ENCODE measurements around the gene EDEM3.
"Not testable (repeated sequence)": the region's sequence is repeated elsewhere in the genome, so short reads cannot be mapped to it uniquely, and the experiment has no call there.

Gene EDEM3

GRCh38 chr1:184693011-184693410 lies 61.6 kb downstream of the EDEM3 start:
- no peak overlapping the region for H3K4me3 ChIP-seq (ENCODE audit: low read length)
- DNase-seq (ENCODE audit: low read depth): no peak
- TF ChIP-seq, protein P1, sequence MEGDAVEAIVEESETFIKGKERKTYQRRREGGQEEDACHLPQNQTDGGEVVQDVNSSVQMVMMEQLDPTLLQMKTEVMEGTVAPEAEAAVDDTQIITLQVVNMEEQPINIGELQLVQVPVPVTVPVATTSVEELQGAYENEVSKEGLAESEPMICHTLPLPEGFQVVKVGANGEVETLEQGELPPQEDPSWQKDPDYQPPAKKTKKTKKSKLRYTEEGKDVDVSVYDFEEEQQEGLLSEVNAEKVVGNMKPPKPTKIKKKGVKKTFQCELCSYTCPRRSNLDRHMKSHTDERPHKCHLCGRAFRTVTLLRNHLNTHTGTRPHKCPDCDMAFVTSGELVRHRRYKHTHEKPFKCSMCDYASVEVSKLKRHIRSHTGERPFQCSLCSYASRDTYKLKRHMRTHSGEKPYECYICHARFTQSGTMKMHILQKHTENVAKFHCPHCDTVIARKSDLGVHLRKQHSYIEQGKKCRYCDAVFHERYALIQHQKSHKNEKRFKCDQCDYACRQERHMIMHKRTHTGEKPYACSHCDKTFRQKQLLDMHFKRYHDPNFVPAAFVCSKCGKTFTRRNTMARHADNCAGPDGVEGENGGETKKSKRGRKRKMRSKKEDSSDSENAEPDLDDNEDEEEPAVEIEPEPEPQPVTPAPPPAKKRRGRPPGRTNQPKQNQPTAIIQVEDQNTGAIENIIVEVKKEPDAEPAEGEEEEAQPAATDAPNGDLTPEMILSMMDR (IDR thresholded peaks at IDR 0.05; ENCODE audit: insufficient read depth, low read depth, low read length, missing control alignments): no peak

DNA sequence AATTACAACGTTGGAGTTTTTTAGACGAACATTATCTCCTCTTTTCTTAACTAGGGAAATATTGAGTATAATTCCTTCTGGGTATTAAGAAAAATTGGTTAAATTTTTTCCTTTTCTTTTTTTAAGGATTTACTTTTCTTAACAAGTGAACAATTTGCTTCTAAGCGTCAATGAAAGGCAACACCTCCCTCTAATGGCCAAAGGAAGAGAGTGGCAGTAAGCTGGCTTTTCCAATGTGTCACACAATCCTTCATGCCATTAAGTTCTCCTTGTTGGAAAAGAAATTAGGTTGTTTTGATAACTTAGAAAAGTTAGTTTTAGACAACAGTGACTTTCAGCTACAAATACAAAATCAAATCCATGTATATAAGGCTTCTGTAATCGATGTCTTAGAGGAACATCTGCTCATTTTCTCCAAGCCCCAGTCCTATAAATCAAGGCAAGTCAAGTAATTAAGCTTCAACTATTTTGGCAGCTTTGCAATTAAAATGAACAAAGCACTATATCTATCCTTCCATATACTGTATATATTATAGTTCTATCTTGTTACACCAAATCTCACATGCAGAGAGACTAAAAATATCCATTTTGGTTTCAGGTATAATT lies 62.8 kb downstream of the EDEM3 start:
- no peak overlapping the region for H3K4me3 ChIP-seq (ENCODE audit: low read length)
- TF ChIP-seq, protein P1 (IDR thresholded peaks at IDR 0.05; ENCODE audit: insufficient read depth, low read depth, low read length, missing control alignments): peak; percentile 94
- DNase-seq (ENCODE audit: low read depth): peak; percentile 60

GRCh38 chr1:184686540-184686939 lies 68.1 kb downstream of the EDEM3 start:
- TF ChIP-seq, protein P1 (IDR thresholded peaks at IDR 0.05; ENCODE audit: insufficient read depth, low read depth, low read length, missing control alignments): no peak
- H3K4me3 ChIP-seq (ENCODE audit: low read length): no peak overlapping the region
- DNase-seq (ENCODE audit: low read depth): peak; percentile 11

DNA sequence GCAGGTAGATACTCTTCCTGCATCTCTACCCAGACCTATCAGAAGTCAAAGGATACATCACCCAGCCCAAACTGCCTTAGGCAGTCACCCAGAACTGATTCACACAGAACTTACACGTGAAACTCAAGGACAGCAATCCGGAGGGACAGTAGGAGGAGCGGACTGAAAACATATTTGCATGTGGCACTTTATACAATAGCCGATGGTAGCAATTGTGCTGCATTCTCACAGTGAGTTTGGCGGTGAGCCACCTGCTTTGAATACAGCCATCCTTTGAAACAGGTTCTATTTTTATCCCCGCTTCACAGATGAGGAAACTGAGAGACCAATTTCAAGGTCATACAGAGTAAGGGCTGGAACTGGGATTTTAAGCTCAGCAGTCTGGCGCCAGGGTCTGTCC lies 69.5 kb downstream of the EDEM3 start:
- H3K4me3 ChIP-seq (ENCODE audit: low read length): no peak overlapping the region
- TF ChIP-seq, protein P1 (IDR thresholded peaks at IDR 0.05; ENCODE audit: insufficient read depth, low read depth, low read length, missing control alignments): no peak
- DNase-seq (ENCODE audit: low read depth): peak; percentile 24

DNA sequence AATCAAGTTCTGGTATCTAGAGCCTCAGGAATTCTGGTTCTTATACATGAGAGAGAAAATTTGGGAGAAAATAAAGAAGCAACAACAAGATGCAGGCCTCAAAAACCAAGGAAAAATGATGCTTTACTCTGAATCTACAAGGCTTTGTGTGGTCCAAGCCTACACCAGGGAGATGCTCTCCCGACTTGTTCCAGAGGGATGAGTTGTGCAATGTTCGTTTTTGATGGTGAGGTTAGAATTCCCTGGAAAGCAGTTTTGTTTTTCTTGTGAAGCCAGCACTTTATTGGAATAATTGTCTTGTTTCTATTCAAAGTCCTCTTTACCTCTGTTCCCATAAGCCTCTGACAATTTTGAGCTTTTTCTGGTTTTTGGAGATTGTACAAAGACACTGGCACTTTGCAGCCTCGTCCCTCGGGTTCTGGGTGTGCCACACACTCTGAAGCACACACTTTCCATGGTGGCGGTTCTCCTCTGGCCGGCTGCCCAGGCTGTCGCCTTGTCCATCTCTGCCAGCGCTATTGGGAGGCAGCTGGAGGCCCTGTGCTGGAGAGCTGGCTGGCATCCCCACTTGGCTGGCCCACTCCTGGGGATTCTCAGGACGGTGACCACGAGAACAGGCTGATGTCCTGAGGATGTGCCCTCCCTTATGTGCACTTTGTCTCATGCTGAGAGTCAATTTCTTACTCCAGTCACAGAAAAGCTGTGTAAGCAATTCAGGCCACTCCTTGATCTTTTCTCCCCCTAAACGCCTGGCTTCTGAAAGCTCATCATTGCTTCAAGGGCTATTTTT lies 70.2 kb downstream of the EDEM3 start:
- H3K4me3 ChIP-seq (ENCODE audit: low read length): no peak overlapping the region
- DNase-seq (ENCODE audit: low read depth): no peak
- TF ChIP-seq, protein P1 (IDR thresholded peaks at IDR 0.05; ENCODE audit: insufficient read depth, low read depth, low read length, missing control alignments): no peak

DNA sequence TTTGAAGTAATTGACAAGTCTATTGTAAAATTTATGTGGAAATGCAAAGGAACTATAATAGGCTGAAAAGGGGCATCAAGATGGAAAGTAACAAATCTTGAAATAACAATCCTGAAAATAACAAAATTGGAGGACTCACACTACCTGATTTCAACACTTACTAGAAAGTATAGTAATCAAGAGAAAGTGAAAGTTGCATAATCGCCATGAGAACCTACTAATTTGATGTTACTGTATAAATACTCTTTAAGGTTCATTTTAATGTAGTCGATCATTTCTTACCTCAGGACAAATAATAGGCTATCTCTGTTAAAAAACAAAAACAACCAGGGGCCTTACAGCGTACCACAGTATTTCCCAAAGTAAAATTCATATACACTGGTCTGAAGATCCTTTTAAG lies 71.7 kb downstream of the EDEM3 start:
- no peak for DNase-seq (ENCODE audit: low read depth)
- no peak overlapping the region for H3K4me3 ChIP-seq (ENCODE audit: low read length)
- TF ChIP-seq, protein P1 (IDR thresholded peaks at IDR 0.05; ENCODE audit: insufficient read depth, low read depth, low read length, missing control alignments): no peak

DNA sequence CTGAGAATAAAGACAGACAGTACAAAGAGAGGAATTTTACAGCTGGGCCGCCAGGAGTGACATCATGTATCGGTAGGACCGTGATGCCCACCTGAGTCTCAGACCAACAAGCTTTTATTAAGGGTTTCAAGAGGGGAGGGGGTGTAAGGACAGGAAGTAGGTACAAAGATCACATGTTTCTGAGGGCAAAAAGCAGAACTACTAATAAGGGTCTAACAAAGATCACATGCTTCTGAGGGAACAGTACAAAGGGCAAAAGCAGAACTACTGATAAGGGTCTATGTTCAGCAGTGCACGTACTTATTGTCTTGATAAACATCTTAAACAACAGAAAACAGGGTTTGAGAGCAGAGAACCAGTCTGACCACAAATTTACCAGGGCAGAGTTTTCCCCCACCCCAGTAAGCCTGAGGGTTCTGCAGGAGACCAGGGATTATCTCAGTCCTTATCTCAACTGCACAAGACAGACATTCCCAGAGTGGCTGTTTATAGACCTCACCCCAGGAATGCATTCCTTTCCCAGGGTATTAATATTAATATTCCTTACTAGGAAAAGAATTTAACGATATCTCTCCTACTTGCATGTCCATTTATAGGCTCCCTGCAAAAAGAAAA lies 73.9 kb downstream of the EDEM3 start:
- not testable (repeated sequence) for DNase-seq (ENCODE audit: low read depth)

DNA sequence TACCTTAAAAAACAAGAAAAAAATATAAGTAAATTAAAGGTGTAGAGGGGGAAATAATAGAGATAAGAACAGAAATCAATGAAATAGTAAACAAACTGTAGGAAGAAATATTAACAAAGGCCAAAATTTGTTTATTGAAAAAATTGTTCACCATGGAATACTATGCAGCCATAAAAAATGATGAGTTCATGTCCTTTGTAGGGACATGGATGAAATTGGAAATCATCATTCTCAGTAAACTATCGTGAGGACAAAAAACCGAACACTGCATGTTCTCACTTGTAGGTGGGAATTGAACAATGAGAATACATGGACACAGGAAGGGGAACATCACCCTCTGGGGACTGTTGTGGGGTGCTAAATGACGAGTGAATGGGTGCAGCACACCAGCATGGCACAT lies 75.2 kb downstream of the EDEM3 start:
- H3K4me3 ChIP-seq (ENCODE audit: low read length); DNase-seq (ENCODE audit: low read depth): not testable (repeated sequence)

More for the DNA sequence above, 73.9 kb downstream of the EDEM3 start:
- not testable (repeated sequence) for H3K4me3 ChIP-seq (ENCODE audit: low read length)
